Left ventricle myocardium inferior (tissue), 1 donor: ENCODE measurements around the gene SLC1A4. TPM values are rescaled to one million over a fixed set of nuclear protein-coding genes. Genes with fewer than 3 reads are reported as not detected.
"Not testable (repeated sequence)": the region's sequence is repeated elsewhere in the genome, so short reads cannot be mapped to it uniquely, and the experiment has no call there.

Experiments used
- DNase-seq: peaks from one replicate; pipeline ENCODE4 v3.0.0-alpha.2; 2020
- H3K27ac ChIP-seq: fragments of 200-600 bp; replicated peaks from 2 replicates; pipeline ENCODE4 v1.8.0; 2021
- H3K27me3 ChIP-seq: fragments of 200-600 bp; 2 replicates; pipeline ENCODE4 v1.8.0; 2021; ENCODE audit warnings: low read depth
- H3K36me3 ChIP-seq: fragments of 200-600 bp; 2 replicates; pipeline ENCODE4 v1.8.0; 2021
- H3K4me1 ChIP-seq: fragments of 200-600 bp; 2 replicates; pipeline ENCODE4 v1.8.0; 2021
- H3K4me3 ChIP-seq: fragments of 200-600 bp; 2 replicates; pipeline ENCODE4 v1.8.0; 2021; ENCODE audit warnings: mild to moderate bottlenecking, moderate library complexity
- H3K9me3 ChIP-seq: fragments of 200-600 bp; replicated peaks from 2 replicates; pipeline ENCODE4 v1.8.0; 2021
- CTCF ChIP-seq: fragments of 200-600 bp; IDR thresholded peaks from 2 replicates; pipeline ENCODE4 v1.8.0; 2021; ENCODE audit warnings: antibody characterized with exemption, mild to moderate bottlenecking, borderline replicate concordance
- intact Hi-C: fragments of 100-400 bp; cut with micrococcal nuclease; formaldehyde crosslinking; loops from one replicate; pipeline ENCODE4 v1.11.0; 2022
- total RNA-seq: library from RNA; stranded (reverse); fragmentation: NEBNext Ultra II Directional; extraction: Animal tissue kit (Norgen Biotek cat#: 25700); gene quantifications from one replicate; pipeline ENCODE4 v1.2.1, GENCODE V29; 2021
- donor health status: DM: no; HTN: yes; CAD: no; lungs with severe emphysema.

SLC1A4 gene
- total RNA-seq, 1 donor from 2014 or later = 13.2 TPM

- Histone ChIP-seq H3K27me3 (no peaks in the 10 kb centered on the region), H3K4me1 (peaks cover 9% of the 10 kb centered on the region), H3K27ac (no peak overlapping the region), H3K9me3 (no peaks in the 10 kb centered on the region), H3K4me3 (no peak overlapping the region), H3K36me3 (peaks cover 48% of the 10 kb centered on the region)
- intact Hi-C loops = no loop called here
- DNase-seq = no peak
- no peak for TF ChIP-seq CTCF
Observed at GRCh38 chr2:65019675-65020195, 30.5 kb downstream of the SLC1A4 start.

- H3K27me3 ChIP-seq, H3K9me3 ChIP-seq, DNase-seq, intact Hi-C loops, H3K4me3 ChIP-seq, H3K27ac ChIP-seq, H3K4me1 ChIP-seq: not testable (repeated sequence)
- H3K36me3 ChIP-seq = peaks cover 48% of the 10 kb centered on the region
Observed at GRCh38 chr2:65020251-65020650, 31.1 kb downstream of the SLC1A4 start.

GRCh38 chr2:65020943-65021528 lies 31.8 kb downstream of the SLC1A4 start:
- no peak overlapping the region for H3K27ac ChIP-seq
- TF ChIP-seq CTCF = no peak
- H3K4me3 ChIP-seq = no peak overlapping the region
- H3K36me3 ChIP-seq = peaks cover 48% of the 10 kb centered on the region
- no peaks in the 10 kb centered on the region for H3K27me3 ChIP-seq
- intact Hi-C loops = no loop called here
- no peak for DNase-seq
- no peaks in the 10 kb centered on the region for H3K9me3 ChIP-seq
- peaks cover 9% of the 10 kb centered on the region for H3K4me1 ChIP-seq

- no peak for TF ChIP-seq CTCF
- intact Hi-C loops = no loop called here
- Histone ChIP-seq H3K4me3 (no peak overlapping the region), H3K27me3 (no peaks in the 10 kb centered on the region), H3K4me1 (peaks cover 9% of the 10 kb centered on the region), H3K27ac (no peak overlapping the region), H3K36me3 (peaks cover 48% of the 10 kb centered on the region), H3K9me3 (no peaks in the 10 kb centered on the region)
- no peak for DNase-seq
Observed at GRCh38 chr2:65021709-65022108, 32.5 kb downstream of the SLC1A4 start.

GRCh38 chr2:65022189-65022588 lies 33.0 kb downstream of the SLC1A4 start:
- peaks cover 48% of the 10 kb centered on the region for H3K36me3 ChIP-seq
- peaks cover 5% of the 10 kb centered on the region for H3K4me1 ChIP-seq
- no peak overlapping the region for H3K4me3 ChIP-seq
- intact Hi-C loops = no loop called here
- no peak for DNase-seq
- H3K9me3 ChIP-seq = no peaks in the 10 kb centered on the region
- no peaks in the 10 kb centered on the region for H3K27me3 ChIP-seq
- no peak for TF ChIP-seq CTCF
- no peak overlapping the region for H3K27ac ChIP-seq

GRCh38 chr2:65023742-65024141 lies 34.5 kb downstream of the SLC1A4 start:
- Histone ChIP-seq H3K36me3 (peaks cover 37% of the 10 kb centered on the region), H3K4me3 (no peak overlapping the region), H3K27me3 (no peaks in the 10 kb centered on the region), H3K9me3 (no peaks in the 10 kb centered on the region), H3K4me1 (peaks cover 5% of the 10 kb centered on the region), H3K27ac (no peak overlapping the region)
- DNase-seq = no peak
- intact Hi-C loops = no loop called here
- no peak for TF ChIP-seq CTCF
